Measurements from ENCODE around the gene OCLN.

GRCh38 chr5:69516769-69517168 lies 24.2 kb downstream of the OCLN start:
- TF ChIP-seq CTCF (IDR thresholded peaks at IDR 0.05; ENCODE audit: poor library complexity) (no peak), EZH2phosphoT487 (IDR thresholded peaks at IDR 0.05; ENCODE audit: low read depth, severe bottlenecking, unreplicated experiment) (no peak), EZH2 (IDR thresholded peaks at IDR 0.05; ENCODE audit: borderline replicate concordance) (no peak)
